HG02943 (cell line): ENCODE data around the gene SLC10A7.
A peak's percentile ranks its signal among the peaks of the same experiment; 100 is the strongest.

Experiments used
- ATAC-seq: cut with Tn5 transposase; IDR thresholded peaks from one replicate; pipeline ENCODE4 v1.9.1; 2021; ENCODE audit warnings: mild to moderate bottlenecking, low read depth, moderate library complexity; ENCODE audit not compliant: unreplicated experiment

The SLC10A7 gene

DNA sequence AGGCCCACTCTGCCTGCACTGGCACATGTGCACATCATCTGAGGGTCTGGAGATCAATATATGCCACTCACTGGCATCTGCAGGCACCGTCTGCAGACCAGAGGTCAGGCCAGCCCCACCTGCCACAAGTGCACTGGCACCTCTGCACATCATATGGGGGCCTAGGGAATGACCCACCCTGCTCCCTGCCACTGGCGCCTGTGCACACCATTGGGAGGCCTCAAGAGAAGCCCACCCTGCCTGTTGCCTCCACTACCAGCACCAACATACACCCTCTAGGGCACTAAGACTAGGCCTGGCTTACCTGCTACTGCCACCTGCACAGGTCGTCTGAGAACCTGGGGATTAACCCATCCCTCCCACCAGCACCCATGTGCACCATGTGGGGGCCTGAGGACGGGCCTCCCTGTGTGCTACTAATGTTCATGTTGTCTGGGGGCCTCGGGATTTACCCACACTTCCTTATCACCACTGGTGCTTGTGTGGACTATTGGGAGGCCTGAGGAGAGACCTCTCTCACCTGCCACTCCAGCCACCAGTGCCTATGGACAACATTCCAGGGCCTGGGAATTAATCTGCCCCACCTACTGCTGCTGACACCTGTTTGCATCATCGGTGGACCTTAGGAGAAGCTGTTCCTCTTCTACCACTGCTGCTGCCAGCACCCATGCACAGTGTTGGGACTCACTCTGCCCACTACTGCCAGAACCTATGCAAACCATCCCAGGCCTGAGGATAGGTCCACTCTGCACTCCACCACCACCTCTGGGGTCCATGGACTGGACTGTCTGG, 193.7 kb downstream of the SLC10A7 start:
- ATAC-seq = no peak

DNA sequence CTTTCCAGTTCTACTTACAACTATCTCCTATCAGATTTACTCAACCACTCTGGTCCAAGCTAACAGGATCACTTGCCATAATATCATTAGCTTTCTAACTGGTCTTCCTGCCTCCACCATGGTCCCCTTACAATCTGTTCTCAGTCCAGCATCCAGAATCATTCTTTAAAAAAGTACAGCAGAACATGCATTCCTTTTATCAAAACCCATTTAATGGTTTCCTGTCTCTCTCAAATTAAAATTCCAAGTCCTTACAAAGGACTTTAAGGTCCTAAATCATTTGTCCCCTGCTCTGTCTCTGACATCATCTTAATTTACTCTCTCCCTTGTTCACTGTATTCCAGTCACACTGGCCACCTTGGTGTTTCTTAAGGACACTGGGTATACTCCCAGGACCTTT, 202.8 kb downstream of the SLC10A7 start:
- ATAC-seq = no peak

DNA sequence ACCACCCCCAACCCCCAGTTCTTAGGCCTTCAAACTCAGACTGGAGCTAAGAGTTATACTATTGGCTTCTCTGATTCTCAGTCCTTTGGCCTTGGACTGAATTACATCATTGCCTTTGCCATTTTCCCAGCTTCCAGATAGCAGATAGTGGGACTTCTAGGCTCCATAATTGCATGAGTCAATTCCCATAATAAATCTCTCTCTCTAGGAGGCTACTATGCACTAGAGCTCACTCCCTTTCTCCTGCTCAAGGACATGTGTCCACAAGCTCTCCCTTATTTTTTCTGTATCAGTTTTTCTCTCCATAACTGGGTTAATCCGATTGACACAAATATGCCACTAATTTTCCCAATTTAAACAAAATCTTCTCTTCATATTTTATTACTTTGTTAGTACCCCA, 204.0 kb downstream of the SLC10A7 start:
- no peak for ATAC-seq

DNA sequence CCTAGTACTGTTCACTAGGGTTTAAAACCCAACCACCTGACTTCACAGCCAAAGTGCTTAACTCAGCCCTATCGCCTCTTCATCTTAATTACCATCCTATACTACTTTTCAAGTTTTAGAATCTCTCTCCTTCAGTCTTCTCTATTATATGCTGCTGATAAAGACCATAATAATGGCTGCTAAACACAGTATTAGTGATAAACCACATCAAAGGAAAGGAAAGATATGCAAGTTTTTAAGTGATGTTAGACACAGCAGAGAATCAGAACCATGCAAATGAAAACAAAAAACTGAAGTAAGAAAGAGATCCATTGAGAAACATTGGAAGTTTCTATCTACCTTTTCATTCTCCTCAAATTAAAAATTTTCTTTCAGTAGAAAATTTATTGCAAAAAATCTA, 206.6 kb downstream of the SLC10A7 start:
- no peak for ATAC-seq

DNA sequence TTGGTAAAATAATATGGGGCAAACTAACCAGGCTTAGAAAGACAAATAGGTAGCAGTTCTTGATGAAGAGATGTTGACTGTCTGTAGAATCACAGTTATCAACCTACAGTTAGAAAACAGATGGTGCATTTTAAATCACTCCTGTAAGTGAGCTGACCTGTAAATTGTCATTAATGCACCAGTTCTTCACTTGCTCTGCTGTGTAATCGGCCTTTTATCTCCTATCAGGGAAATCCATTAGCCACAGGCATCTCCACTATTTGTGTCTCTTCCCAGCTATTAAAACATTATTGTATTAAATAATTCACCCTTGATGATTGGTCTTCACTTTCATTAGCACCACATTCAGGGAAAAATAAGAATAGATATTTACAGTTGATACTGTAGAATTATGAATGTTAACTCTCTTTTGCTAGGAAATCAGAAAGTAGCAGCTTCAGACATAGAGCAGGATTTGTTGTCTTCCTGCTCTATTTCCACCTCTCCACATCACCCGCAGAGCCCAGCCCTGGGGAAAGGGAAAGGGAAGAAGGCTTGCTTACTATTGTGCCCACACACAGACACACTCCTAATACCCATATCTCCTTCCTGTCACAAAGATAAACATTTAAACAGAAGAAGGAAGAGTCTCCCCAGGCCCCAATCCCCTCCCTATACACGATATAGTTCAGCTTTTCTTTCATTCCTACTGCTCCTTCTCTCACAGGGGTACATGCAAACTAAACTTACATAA, 210.3 kb downstream of the SLC10A7 start:
- no peak for ATAC-seq

DNA sequence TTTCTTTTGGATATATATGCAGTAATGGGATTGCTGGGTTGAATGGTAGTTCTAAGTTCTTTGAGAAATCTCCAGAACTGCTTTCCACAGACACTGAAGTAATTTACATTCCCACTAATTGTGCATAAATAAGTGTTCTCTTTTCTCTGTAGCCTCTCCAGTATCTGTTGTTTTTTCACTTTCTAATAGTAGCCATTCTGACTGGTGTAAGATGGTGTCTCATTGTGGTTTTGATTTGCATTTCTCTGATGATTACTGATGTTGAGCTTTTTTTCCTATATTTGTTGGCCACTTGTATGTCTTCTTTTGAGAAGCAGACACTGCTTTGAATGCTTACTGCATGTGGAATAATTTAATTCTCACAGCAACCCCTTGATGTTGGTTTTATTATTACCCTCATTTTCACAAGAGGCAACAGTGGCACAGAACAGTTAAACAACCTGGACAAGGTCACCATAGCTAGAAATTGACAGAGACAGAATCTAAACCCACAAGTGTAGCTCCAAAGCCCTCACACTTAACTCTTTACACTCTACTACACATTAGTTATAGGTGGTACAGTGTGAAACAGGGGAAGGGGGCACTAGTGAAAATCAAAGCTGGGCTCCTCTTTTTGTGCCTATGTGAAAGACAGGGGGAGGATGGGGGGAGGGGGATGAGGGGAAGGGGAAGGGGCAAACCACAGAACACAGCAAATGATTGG, 211.3 kb downstream of the SLC10A7 start:
- peak; percentile 81 for ATAC-seq

DNA sequence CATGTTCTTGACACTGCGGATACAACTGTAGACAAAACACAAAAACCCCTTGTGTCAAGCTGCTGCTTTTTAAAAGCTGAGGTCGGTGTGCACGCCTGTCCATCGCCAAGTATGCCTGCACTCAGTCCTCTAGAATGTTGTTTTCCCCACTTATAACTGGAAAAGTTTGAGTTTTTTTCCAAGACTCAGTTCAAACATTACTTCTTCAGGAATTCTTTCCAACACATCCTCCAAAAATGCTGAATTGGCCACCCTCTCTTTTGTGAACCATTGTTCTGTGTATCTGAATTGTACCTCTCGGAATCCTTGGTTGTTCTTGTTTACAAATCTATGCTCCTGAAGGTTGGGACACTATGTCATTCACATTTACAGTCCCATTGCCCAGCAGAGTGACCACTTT, 212.8 kb downstream of the SLC10A7 start:
- no peak for ATAC-seq

DNA sequence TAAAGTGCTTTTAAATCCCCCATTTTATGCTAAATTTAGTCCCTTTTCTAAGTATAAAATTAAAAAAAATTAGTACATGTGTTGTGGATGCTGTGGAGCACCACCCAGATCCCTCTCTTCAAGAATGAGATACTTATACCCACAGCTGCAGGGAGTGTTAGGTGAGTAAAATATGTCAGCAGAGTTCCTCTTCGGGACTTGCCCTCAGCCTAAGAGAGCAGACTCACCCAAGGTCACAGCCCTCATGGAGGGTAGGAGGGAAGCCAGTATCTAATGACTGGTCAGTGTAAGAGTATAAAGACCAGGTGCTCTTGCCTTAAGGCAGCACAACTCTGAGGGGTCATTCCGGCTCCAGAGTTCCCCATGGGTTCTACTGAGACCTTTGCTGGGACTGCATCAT, 218.9 kb downstream of the SLC10A7 start:
- ATAC-seq = no peak

DNA sequence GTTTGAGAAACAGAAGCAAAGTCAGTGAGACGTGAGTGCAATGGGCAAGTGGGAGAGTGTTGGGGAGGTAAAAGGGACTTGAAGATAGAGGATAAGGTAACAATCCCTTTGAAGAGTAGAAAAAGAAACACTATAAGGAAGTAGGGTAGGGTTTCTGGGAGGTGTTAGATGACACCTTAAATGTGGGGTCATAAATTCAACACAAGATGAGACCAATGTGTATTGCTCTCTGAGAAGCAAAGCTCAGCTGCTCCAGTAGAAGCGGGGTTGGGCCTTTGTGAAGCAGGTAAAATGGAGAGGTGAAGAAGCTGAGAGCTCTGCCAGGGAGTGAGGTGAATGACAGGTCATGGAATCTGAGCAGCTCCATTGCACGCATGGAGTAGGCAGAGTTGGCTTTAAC, 222.1 kb downstream of the SLC10A7 start:
- ATAC-seq = no peak

DNA sequence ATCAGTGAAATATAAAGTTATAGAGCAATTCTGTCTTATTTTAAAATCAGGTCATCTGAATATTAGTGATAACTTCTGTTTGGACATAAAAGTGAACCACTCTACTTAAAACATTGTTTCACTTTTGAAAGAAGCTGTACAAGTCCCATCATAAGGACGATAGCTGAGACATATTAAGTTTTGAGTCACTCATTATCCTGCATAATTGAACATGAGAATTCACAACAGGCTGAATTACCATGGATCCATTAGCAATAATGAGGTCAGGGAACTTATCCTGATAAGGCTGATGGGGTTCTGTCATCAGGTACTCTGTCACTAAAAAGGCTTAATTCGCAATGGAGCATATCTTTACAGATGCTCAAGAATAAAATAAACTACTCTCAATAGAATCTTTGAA, 227.0 kb downstream of the SLC10A7 start:
- ATAC-seq = no peak

DNA sequence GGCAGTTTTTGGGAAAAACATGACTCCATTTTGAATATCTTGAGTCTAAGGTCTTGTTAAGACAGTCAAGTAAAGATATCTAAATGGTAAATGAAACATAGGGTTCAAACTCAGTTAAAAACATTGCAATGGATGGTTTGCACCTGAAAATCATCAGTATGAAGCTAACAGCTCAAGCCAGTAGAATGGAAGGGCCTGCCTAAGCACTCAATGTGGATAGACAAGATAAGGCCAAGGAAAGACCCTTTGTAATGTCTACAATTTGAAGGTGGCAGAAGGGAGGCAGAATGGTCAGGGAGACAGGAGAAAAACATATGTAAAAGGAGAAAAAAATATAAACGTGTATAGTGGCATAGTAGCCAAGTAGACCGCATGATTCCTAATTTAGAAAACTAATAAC, 229.2 kb downstream of the SLC10A7 start:
- ATAC-seq = no peak

DNA sequence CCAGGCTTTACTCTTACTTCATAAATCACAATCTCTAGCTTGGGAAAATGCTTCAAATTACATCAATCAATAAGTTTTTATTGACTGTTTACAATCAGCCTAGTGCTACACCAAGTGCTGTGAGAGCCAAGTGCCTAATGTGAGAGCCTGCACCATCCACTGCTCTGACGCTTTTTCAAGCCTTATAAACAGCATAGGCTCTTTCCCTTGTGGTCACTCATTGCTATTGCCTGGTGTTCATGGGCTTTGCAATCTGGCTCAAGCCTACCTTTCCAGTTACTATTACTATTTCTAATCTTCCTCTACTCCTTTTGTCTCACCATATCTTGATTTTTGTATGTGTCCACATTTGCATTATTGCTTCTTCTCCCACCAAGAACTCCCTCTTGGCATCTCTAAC, 230.4 kb downstream of the SLC10A7 start:
- no peak for ATAC-seq

DNA sequence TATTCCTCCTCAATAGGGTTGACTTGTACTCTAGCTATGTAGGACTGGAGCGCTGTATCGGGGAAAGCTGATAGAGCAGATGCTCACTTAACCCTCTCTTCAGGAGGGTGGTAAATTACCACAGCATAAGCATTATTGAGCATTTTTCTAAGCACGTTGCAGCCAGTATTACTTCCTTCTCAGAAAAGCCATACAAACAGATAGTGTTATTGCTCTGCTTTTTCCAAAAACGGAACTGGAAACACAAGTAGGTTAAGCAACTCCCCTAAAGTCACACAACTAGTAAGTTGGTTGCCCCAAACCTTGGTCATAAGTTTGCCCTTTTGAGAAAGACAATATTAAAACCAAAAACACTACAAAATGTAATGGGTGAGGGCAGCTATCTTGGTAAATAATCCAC, 233.5 kb downstream of the SLC10A7 start:
- ATAC-seq = no peak

DNA sequence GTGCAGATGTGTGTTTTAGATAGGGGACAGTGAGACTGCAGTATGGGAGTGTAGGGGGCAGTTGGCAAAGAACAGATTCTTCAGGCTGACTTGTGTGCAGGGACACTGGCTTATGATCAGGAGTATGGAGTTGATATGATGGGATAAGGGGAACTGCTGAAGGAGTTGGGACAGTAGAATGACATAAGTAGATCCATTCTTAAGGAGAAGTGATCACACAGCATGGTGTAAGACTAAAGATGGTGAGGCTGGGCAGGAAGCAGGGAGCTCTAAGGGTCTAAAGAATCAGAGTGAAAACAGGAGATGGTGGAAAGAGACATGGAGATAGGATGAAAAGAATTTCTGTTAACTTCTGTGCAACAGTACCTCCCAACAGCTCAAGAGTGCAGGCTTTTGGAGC, 236.7 kb downstream of the SLC10A7 start:
- ATAC-seq = no peak

DNA sequence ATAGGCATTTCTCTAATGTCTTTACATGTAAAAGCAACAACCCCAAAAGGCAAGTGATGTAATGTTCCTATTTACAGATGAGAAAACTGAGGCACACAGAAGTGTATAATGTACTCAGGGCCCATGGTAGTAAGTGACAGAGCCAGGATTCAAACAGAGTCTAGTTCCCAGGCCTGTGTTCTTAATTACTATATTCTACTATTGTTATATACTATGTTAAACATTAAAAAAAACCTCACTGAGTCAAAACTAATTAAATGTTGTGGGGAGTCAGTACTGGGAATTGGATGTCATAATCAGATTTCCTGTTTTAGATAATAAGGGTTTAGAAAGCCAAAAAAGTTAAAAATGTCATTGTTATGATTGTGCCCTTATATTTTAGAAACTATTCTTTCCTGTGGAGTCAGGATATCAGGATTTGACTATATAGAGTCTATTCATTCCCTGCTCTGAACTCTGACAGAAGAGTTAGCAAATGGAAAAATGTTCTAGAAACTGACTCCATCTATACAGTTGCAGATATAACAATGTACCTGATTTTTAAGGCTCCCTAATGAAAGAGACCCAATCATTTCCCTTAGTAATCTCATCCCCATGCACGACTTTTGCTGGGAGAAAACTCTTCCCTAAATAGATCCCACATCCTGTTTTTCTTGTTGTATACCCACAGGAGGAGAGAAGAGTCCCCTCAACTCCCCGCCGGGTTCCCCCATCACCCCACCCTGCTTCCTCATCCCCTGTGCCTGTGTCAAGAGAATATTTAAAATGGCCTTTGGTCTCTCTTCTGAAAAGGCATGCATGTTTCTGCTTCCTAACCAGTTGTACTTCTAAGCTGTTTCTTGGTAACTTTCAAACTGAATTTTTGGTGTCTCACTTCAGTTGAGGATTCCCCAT, 237.7 kb downstream of the SLC10A7 start:
- ATAC-seq = no peak

DNA sequence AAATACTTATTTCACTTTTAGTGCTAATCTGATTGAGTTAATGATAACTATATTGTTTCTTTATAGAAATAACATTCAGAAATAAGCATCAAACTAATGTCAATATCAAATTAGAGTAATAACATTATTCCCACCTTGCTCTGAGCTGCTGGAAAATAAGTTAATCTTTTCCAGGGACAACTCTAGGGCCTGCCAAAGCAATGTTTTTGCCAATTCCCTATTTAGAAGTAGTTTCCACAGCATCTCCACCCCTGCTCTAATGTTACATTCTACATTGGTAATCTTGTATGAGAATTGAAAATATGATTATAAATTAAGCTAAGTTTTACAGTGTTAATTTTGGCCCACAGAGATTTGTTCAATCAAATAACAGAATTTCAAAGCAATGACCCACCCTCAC, 239.1 kb downstream of the SLC10A7 start:
- ATAC-seq = no peak

DNA sequence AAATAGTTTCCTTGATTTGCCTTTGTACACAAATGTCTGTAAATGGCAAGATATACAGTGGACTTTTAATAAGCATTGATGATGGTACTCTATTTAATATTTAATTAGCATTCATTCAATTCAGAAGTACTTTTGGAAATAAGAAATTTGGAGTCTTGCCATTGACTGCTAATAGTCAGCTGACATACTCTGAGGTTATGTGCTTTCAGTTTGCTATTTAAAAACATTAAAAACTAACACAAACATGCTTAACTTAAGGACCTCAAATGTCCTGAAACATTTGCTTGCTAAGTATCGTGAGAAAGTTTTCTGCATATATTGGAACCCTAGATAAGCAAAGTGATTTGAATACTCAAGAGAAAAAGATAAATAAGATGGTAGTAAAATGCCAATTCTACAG, 242.8 kb downstream of the SLC10A7 start:
- ATAC-seq = no peak

DNA sequence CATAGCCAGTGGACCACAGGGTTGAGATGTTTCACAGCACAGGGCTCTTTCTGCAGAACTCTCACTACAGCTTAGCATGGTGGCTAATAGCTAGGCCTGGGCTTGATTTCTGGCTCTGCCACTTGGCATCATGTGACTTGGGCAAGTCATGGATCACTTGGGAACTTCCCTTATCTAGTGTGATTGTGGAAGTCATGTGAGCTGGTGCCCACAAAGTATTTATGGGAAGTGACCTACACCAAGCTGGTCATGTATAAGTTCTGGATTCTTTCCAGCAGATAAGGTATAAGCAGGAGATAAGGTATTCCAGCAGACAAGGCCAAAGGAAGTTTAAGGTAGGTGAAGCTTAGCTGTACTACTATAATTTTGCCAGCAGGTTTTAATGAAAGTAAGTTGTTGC, 246.4 kb downstream of the SLC10A7 start:
- ATAC-seq = no peak

DNA sequence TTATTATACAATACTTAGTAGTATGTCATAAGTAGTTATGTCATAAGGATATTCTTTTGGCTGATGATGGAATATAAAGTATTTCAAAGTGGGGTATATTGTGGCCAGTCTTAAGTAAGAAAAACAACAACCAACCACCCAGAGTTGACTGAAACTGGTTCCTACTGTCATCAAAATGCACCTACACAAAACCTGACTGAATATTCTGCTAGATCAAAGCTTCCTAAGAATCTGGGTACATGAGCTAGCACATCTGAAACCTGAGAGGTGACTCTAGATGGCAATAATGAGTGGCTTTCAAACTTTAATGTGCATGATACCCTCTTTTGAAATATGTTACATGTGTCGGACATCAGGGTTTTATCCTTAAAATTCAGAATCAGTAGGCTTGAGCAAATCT, 247.0 kb downstream of the SLC10A7 start:
- ATAC-seq = no peak

DNA sequence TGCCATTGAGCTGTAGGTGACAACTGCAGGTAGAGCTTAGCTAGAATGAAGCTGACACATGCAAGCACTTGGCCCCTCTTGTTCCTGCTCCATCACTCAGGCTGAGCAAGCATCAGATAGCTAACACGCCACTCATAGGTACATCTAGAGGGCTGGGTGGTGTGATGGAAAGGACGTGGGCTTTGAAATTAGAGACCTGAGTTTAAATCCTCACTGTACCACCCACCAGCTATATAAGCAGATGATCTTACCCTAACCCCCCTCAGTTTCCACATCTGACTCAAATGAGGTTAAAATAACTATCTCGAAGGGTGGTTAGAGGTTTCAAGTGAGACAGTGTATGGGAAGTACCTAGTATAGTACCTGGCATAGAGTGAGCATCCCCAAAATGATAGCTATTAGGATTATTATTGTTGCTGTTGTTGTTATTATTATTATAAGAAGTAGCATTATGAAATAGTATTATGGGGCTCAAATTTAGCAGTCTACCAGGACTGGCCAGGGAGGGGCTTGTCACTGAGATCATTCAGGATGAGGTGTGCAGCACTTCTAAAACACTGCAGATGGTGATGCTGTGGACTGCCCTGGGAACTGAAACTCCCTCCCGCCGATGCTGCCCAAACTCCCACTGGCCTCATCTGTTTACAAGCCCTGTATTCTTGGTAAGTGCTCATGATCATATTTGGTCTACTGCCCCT, 248.4 kb downstream of the SLC10A7 start:
- peak; percentile 54 for ATAC-seq
